Measurements from ENCODE around the gene OR9Q1.

DNA sequence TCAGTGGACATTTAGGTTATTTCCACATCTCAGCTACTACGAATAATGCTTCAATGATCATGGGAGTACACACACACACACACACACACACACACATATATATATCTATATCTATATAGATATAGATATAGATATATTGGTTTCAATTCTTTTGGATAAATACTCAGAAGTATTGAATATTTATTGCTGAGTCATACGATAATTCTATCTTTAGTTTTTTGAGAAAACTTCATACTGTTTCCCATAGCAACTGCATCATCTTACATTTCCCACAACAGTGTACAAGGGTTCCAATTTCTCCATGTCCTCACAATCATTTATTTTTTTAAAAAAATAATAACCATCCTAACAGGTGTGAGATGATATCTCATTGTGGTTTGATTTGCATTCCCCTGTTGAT, 172.3 kb downstream of the OR9Q1 start:
- TF ChIP-seq, protein P1, sequence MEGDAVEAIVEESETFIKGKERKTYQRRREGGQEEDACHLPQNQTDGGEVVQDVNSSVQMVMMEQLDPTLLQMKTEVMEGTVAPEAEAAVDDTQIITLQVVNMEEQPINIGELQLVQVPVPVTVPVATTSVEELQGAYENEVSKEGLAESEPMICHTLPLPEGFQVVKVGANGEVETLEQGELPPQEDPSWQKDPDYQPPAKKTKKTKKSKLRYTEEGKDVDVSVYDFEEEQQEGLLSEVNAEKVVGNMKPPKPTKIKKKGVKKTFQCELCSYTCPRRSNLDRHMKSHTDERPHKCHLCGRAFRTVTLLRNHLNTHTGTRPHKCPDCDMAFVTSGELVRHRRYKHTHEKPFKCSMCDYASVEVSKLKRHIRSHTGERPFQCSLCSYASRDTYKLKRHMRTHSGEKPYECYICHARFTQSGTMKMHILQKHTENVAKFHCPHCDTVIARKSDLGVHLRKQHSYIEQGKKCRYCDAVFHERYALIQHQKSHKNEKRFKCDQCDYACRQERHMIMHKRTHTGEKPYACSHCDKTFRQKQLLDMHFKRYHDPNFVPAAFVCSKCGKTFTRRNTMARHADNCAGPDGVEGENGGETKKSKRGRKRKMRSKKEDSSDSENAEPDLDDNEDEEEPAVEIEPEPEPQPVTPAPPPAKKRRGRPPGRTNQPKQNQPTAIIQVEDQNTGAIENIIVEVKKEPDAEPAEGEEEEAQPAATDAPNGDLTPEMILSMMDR (IDR thresholded peaks at IDR 0.05): no peak
- TF ChIP-seq POLR2AphosphoS5 (IDR thresholded peaks at IDR 0.05): no peak
